K562 (cell line): Measurements from ENCODE around the gene CYB5D1. TPM values are rescaled to one million over a fixed set of nuclear protein-coding genes. Genes with fewer than 3 reads are reported as not detected.

Experiments used
- ATF1 ChIP-seq, 2 experiments: fragments of 450-650 bp in 1 of 2; IDR thresholded peaks; 2 replicates each; pipeline ENCODE4 v1.6.1; 2016; ENCODE audit warnings: missing compliant biosample characterization in 1 of 2, missing genetic modification characterization in 1 of 2
- CREB3L1 ChIP-seq: fragments of 450-650 bp; IDR thresholded peaks from 2 replicates; pipeline ENCODE4 v1.6.1; 2014; ENCODE audit warnings: low read depth, mild to moderate bottlenecking, moderate library complexity, borderline replicate concordance
- FOXJ3 ChIP-seq: sonication (generic); formaldehyde crosslinking; IDR thresholded peaks from 2 replicates; pipeline ENCODE4 v1.4.0; 2020; ENCODE audit warnings: mild to moderate bottlenecking, missing genetic modification reagents
- KDM2B ChIP-seq: fragments of 250-450 bp; sonication (Bioruptor Pico); IDR thresholded peaks from 2 replicates; pipeline ENCODE4 v1.8.0; 2021; ENCODE audit warnings: mild to moderate bottlenecking, moderate library complexity
- MAX ChIP-seq: sonication (generic); formaldehyde crosslinking; IDR thresholded peaks from 2 replicates; pipeline ENCODE4 v1.9.0; 2022; ENCODE audit warnings: mild to moderate bottlenecking, missing genetic modification reagents
- MEF2A ChIP-seq: IDR thresholded peaks from 2 replicates; pipeline ENCODE4 v1.6.1; 2011; ENCODE audit warnings: low read depth, mild to moderate bottlenecking, low read length, moderate library complexity; ENCODE audit not compliant: control insufficient read depth
- MNT ChIP-seq, 2 experiments: fragments of 450-650 bp; conservative IDR thresholded peaks; 2 replicates each; pipeline ENCODE4 v1.6.1; 2017; ENCODE audit warnings: mild to moderate bottlenecking in 2 of 2, moderate library complexity in 2 of 2
- NKRF ChIP-seq: fragments of 450-650 bp; IDR thresholded peaks from 2 replicates; pipeline ENCODE4 v1.6.1; 2016; ENCODE audit warnings: borderline replicate concordance
- NRF1 ChIP-seq, 2 experiments: fragments of 450-650 bp; IDR thresholded peaks in 1 of 2; conservative IDR thresholded peaks in 1 of 2; 2 replicates each; pipeline ENCODE4 v1.6.1; 2014; ENCODE audit warnings: mild to moderate bottlenecking in 2 of 2
- RBBP5 ChIP-seq: fragments of 200-600 bp; sonication (generic); IDR thresholded peaks from 2 replicates; pipeline ENCODE4 v1.6.1; 2012; ENCODE audit warnings: borderline replicate concordance, mild to moderate bottlenecking, low read length, control low read depth, inconsistent platforms; ENCODE audit not compliant: insufficient read depth, poor library complexity, severe bottlenecking
- SMARCB1 ChIP-seq: IDR thresholded peaks from 2 replicates; pipeline ENCODE4 v1.6.1; 2011; ENCODE audit warnings: improper control_type of control experiment, low read depth; ENCODE audit not compliant: insufficient read length
- TAF15 ChIP-seq: fragments of 200-400 bp; formaldehyde crosslinking; IDR thresholded peaks from 2 replicates; pipeline ENCODE4 v1.6.1; 2017; ENCODE audit warnings: mild to moderate bottlenecking, low read depth, low read length, moderate library complexity
- TARDBP ChIP-seq: fragments of 450-650 bp; IDR thresholded peaks from 2 replicates; pipeline ENCODE4 v1.6.1; 2016
- ZNF280A ChIP-seq: fragments of 450-650 bp; IDR thresholded peaks from 2 replicates; pipeline ENCODE4 v1.6.1; 2018; ENCODE audit warnings: mild to moderate bottlenecking, low read depth; ENCODE audit not compliant: partially characterized antibody
- ZNF639 ChIP-seq, 2 experiments: fragments of 200-800 bp in 1 of 2; sonication (Bioruptor generic) in 1 of 2; sonication (generic) in 1 of 2; formaldehyde crosslinking in 1 of 2; IDR thresholded peaks in 1 of 2; conservative IDR thresholded peaks in 1 of 2; 2 replicates each; pipeline versions ENCODE4 v1.5.0 to v1.6.1; 2016 to 2020; ENCODE audit warnings: missing compliant biosample characterization in 1 of 2, missing genetic modification characterization in 1 of 2, missing genetic modification reagents in 1 of 2
- ZNF696 ChIP-seq: fragments of 250-450 bp; sonication (Bioruptor Pico); conservative IDR thresholded peaks from 2 replicates; pipeline ENCODE4 v1.4.0; 2020; ENCODE audit warnings: mild to moderate bottlenecking, moderate library complexity
- ZSCAN32 ChIP-seq: fragments of 450-650 bp; formaldehyde crosslinking; IDR thresholded peaks from 2 replicates; pipeline ENCODE4 v1.4.0; 2020; ENCODE audit warnings: mild to moderate bottlenecking, moderate library complexity
- polyA plus RNA-seq, 8 experiments: library from polyadenylated mRNA; depleted of rRNA in 4 of 8; stranded (reverse) in 5 of 8; unstranded in 3 of 8; fragments of >200 nt; fragmentation: Nextera tagmentation in 2 of 8; fragmentation: Illumina TruSeq in 1 of 8; extraction: Ambion mirVana in 2 of 8; extraction: Trizol in 1 of 8; gene quantifications; 2 replicates each; pipeline versions ENCODE4 v1.2.1 to v1.2.3, GENCODE V29; 2011 to 2014; ENCODE audit warnings: inconsistent platforms in 1 of 8, missing spikeins in 1 of 8
- total RNA-seq, 7 experiments: library from RNA; depleted of rRNA in 6 of 7; stranded (reverse); fragments of >200 nt in 6 of 7; fragmentation: Illumina TruSeq in 2 of 7; extraction: Trizol in 2 of 7; gene quantifications; 2 replicates each; pipeline versions ENCODE4 v1.2.1 to v1.2.3, GENCODE V29; 2011 to 2021; ENCODE audit warnings: low replicate concordance in 1 of 7

The CYB5D1 gene
- total and polyA plus RNA-seq, 9 of the 15 experiments (the other 6 are each of a cell fraction or from before 2014, with no cell fraction given): 2.4 to 7.9 (median 5.7) TPM

GRCh38 chr17:7836596-7837407 lies 21.0 kb upstream of the CYB5D1 start (continued):
- no peak for TF ChIP-seq ZNF280A
- no peak for TF ChIP-seq RBBP5
- peak; percentile 16; the same call in 1 of the 2 replicates for TF ChIP-seq NKRF
- TF ChIP-seq ZNF639 (CRISPR knock-in tag; conservative IDR thresholded peaks at IDR 0.05 in 1 of 2, IDR thresholded peaks at IDR 0.05 in 1 of 2): no peak
- no peak for TF ChIP-seq FOXJ3 (CRISPR knock-in tag)
- peak; percentile 95 to 97 for TF ChIP-seq MNT (conservative IDR thresholded peaks at IDR 0.05)
- 0 out of 2 replicates have a peak, but pooled peaks have one; percentile 20 for TF ChIP-seq MEF2A
- TF ChIP-seq TAF15: no peak
- peak; percentile 42; the same call in 1 of the 2 replicates for TF ChIP-seq CREB3L1
- TF ChIP-seq ATF1 (CRISPR knock-in tag; IDR thresholded peaks at IDR 0.05): no peak
- peak; percentile 91 for TF ChIP-seq ATF1 (tag; IDR thresholded peaks at IDR 0.05)
- peak; percentile 77 for TF ChIP-seq MAX (CRISPR knock-in tag)
- TF ChIP-seq ZSCAN32 (CRISPR knock-in tag): no peak
- TF ChIP-seq SMARCB1: no peak
- TF ChIP-seq KDM2B: no peak
- peak; percentile 56; the same call in 1 of the 2 replicates for TF ChIP-seq TARDBP
- no peak for TF ChIP-seq ZNF696
- TF ChIP-seq NRF1 (conservative IDR thresholded peaks at IDR 0.05 in 1 of 2, IDR thresholded peaks at IDR 0.05 in 1 of 2): no peak
